Duodenal mucosa (tissue), 2 donors: Measurements from ENCODE around the gene CABS1.

ENCODE experiments used
- H3K27ac ChIP-seq: one replicate; pipeline ENCODE4 v1.7.0; 2013; ENCODE audit warnings: low read depth, low read length
- H3K27me3 ChIP-seq, 2 donors: one replicate each; pipeline ENCODE4 v1.7.0; 2013; ENCODE audit warnings: low read length in 2 of 2, control low read depth in 1 of 2; ENCODE audit not compliant: insufficient read depth in 2 of 2, control insufficient read depth in 1 of 2
- H3K36me3 ChIP-seq, 2 donors: one replicate each; pipeline ENCODE4 v1.7.0; 2013; ENCODE audit warnings: low read length in 2 of 2, control low read depth in 1 of 2; ENCODE audit not compliant: insufficient read depth in 2 of 2, control insufficient read depth in 1 of 2
- H3K4me1 ChIP-seq, 2 donors: one replicate each; pipeline ENCODE4 v1.7.0; 2013; ENCODE audit warnings: low read length in 2 of 2, control low read depth in 1 of 2; ENCODE audit not compliant: insufficient read depth in 2 of 2, control insufficient read depth in 1 of 2
- H3K4me3 ChIP-seq, 2 donors: one replicate each; pipeline ENCODE4 v1.7.0; 2013; ENCODE audit warnings: low read length in 2 of 2, low read depth in 1 of 2
- H3K9ac ChIP-seq, 2 donors: one replicate each; pipeline ENCODE4 v1.7.0; 2013; ENCODE audit warnings: low read length in 2 of 2, low read depth in 1 of 2
- H3K9me3 ChIP-seq, 2 donors: one replicate each; pipeline ENCODE4 v1.7.0; 2013; ENCODE audit warnings: low read length in 2 of 2, control low read depth in 1 of 2; ENCODE audit not compliant: control insufficient read depth in 1 of 2

CABS1 gene

DNA sequence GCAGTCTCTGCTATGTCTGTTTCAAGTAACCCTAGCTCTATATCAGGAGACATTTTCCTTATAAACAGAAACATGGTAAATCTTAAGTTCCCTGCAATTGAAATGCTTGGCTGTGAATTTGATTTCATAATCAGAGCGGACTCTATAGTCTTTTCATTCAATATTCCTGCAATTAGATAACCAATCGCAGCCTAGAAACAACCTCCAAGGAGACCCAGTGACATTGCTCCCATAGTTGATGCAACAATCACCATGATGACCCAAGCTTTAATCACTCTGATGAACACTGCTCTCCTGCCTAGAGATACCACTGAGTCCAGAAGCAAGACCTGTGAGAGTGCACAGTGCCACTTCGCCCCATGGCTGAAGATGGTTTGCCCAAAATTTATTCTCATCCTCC is at the start of gene CABS1:
Gene CABS1 (plus strand): TSS at position 301 of the 400 bp plus-strand sequence. CDS start 59 bp downstream, at position 360.
- Histone ChIP-seq H3K27ac (no peak within 1 kb of the TSS), H3K4me1 (no peaks in the 10 kb centered on the region), H3K9ac (no peak within 1 kb of the TSS), H3K36me3 (no peaks in the 10 kb centered on the region), H3K9me3 (no peaks in the 10 kb centered on the region), H3K4me3 (no peak within 1 kb of the TSS), H3K27me3 (no peaks in the 10 kb centered on the region)

DNA sequence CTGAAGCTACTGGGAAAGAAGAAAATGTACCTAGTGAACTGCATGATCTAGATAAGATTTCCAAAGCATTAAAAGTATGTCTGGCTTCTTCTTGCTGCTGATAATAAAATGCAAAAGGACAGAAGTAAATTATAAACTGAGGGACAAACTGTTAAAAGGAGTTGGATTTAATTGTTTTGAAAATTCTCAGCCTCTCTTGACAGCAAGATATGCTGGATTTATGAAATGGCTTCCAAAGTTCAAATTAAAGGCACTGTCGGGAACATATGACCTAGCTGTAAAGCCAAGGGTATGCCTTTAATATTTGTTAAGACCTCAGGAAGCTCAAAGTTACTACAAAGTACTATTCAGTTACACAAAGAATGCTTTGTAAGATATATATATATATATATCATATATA is 46.1 kb upstream of the CABS1 start:
- H3K9me3 ChIP-seq, result no peaks in the 10 kb centered on the region
- no peaks in the 10 kb centered on the region for H3K27me3 ChIP-seq
- H3K4me3 ChIP-seq, result no peak overlapping the region
- no peaks in the 10 kb centered on the region for H3K4me1 ChIP-seq
- no peak overlapping the region for H3K27ac ChIP-seq
- H3K9ac ChIP-seq, result no peak overlapping the region
- no peaks in the 10 kb centered on the region for H3K36me3 ChIP-seq

DNA sequence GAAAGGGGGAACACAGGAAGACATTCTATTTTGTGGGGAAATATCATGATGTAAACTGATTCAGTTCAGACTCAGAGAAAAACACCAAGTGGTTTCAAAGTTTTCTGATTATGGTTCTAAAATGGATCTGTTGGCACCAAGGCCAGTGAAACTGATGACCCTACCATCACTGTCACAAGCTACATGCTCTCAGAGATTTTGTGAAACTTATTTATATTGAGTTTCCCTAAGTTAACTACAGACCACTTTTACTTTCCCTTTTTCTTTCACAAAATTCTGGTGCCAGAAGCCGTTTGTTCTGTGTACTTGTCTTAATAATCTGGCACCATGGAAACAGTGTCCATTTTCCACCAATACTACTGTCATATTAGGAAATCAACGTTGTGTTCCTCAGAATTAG is 43.4 kb upstream of the CABS1 start:
- Histone ChIP-seq H3K4me3 (no peak overlapping the region), H3K36me3 (no peaks in the 10 kb centered on the region), H3K27ac (no peak overlapping the region), H3K9me3 (no peaks in the 10 kb centered on the region), H3K27me3 (no peaks in the 10 kb centered on the region), H3K9ac (no peak overlapping the region), H3K4me1 (no peaks in the 10 kb centered on the region)

GRCh38 chr4:70297576-70297975 is 37.2 kb upstream of the CABS1 start:
- Histone ChIP-seq H3K9me3 (no peaks in the 10 kb centered on the region), H3K4me1 (no peaks in the 10 kb centered on the region), H3K27me3 (no peaks in the 10 kb centered on the region), H3K9ac (no peak overlapping the region), H3K27ac (no peak overlapping the region), H3K4me3 (no peak overlapping the region), H3K36me3 (no peaks in the 10 kb centered on the region)

DNA sequence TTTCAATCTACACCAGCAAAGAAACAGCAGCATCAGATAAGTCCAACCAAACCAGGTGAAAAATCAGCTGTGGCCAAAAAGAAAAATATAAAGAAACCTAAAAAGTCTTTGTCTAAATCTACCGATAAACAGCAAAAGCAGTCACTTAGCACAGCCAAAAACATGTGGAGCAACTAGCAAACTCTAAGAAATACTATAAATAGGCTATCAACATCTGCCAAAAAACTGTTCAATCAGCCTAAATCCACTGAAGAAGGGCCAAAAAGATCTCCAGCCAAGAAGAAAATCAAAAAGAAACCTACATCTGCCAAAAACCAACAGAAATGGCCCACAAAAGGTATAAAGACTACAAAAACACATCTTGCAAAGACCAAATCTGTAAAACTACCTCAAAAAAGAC is 36.7 kb upstream of the CABS1 start:
- Histone ChIP-seq H3K27ac (no peak overlapping the region), H3K4me1 (no peaks in the 10 kb centered on the region), H3K36me3 (no peaks in the 10 kb centered on the region), H3K9ac (no peak overlapping the region), H3K27me3 (no peaks in the 10 kb centered on the region), H3K4me3 (no peak overlapping the region), H3K9me3 (no peaks in the 10 kb centered on the region)

DNA sequence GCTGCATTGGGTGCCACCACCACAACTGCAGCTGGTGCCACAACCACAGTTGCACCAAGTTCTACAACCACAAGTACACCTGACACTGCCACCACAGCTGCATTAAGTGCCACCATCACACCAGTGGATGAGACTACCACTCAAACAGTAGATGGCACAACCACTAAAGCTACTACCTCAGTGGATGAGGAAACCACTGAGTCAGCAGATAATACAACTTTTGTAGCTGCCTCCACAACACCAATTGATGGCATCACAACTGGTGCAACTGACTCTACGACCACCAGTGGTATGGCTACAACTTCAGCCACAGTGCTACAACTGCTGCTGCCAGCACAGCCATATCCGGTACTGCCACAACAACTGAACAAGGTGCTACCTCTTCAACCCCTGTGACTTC is 35.1 kb upstream of the CABS1 start:
- H3K9me3 ChIP-seq, result no peaks in the 10 kb centered on the region
- H3K27ac ChIP-seq, result no peak overlapping the region
- no peak overlapping the region for H3K4me3 ChIP-seq
- no peak overlapping the region for H3K9ac ChIP-seq
- no peaks in the 10 kb centered on the region for H3K36me3 ChIP-seq
- H3K27me3 ChIP-seq, result no peaks in the 10 kb centered on the region
- H3K4me1 ChIP-seq, result peaks cover 0 to 11% of the 10 kb centered on the region in 2 donors

DNA sequence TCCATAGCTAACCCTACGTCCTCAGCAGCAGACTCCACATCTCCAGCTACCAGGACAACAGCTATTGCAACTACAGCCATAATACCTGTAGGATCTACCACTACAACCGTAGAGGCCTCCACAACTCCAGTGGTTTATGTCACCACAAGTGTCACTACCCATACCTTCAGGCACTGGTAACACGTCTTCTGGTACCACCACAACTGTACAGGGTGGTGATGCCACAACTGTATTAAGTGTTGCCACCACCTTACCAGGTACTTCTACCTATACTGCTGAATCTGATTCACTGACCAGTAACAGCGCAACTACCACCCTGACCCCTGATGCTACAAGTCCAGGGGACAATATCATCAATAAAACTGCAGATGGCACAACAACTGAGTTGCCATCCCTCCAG is 34.6 kb upstream of the CABS1 start:
- no peaks in the 10 kb centered on the region for H3K27me3 ChIP-seq
- H3K36me3 ChIP-seq, result no peaks in the 10 kb centered on the region
- no peak overlapping the region for H3K4me3 ChIP-seq
- H3K4me1 ChIP-seq, result peaks cover 0 to 12% of the 10 kb centered on the region in 2 donors
- H3K9ac ChIP-seq, result no peak overlapping the region
- H3K27ac ChIP-seq, result no peak overlapping the region
- H3K9me3 ChIP-seq, result no peaks in the 10 kb centered on the region

DNA sequence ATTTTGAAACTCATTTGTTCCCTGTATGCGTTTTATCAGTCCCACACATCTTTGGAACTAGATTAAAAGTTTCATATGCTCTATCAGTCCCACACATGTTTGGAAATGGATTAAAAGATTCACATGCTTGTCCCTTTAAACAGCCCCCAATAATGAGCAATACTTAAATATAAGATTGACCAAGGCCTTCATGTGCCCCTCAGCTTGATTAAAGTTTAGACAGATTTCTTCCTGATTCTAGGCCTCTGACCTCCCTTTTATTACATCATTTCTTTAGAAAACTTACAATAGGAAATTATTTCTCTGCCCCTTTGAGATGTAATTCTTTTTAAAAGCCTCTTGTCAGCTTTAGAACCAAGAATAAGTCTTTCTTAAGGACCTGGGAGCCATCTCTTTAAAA is 31.7 kb upstream of the CABS1 start:
- H3K4me1 ChIP-seq, result peaks cover 0 to 15% of the 10 kb centered on the region in 2 donors
- no peak overlapping the region for H3K9ac ChIP-seq
- H3K9me3 ChIP-seq, result no peaks in the 10 kb centered on the region
- no peak overlapping the region for H3K4me3 ChIP-seq
- no peaks in the 10 kb centered on the region for H3K36me3 ChIP-seq
- no peak overlapping the region for H3K27ac ChIP-seq
- no peaks in the 10 kb centered on the region for H3K27me3 ChIP-seq

DNA sequence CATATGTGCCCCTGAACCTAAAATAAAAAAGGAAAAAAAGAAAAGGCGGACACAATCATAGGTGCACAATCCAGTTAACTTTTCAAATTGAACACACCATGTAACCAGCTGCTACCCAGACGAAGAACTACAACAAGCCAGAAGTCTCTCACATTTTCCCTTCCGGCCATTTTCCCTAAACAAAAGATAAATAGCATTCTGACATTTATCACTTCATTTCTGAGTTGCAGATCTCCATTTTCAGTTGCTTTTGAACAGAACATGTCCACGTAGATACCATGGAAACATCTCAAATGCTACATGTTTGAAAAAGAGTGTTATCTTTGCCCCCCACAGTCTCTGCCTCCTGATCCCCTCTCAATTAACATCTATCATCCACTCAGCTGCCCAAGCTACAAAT is 29.2 kb upstream of the CABS1 start:
- no peak overlapping the region for H3K4me3 ChIP-seq
- H3K27me3 ChIP-seq, result no peaks in the 10 kb centered on the region
- H3K9ac ChIP-seq, result no peak overlapping the region
- peaks cover 0 to 15% of the 10 kb centered on the region in 2 donors for H3K4me1 ChIP-seq
- no peaks in the 10 kb centered on the region for H3K36me3 ChIP-seq
- no peaks in the 10 kb centered on the region for H3K9me3 ChIP-seq
- H3K27ac ChIP-seq, result no peak overlapping the region

DNA sequence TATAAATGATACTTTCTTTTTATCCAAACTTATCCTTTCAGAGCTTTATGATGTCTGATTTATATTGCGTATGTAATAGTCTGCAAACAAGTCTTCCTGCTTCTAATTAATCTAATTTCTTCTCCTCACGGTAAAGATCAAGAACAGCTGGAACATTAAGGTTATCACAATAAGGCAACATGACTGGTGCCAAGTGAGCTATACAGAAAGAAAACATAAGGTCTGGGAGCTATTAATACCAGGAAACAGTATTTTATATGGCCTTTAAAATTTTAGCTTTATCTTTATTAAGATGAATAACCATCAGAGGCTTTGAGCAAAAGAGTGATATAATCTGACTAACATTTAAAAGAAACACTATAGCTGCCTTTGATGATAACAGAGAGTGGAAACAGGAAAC is 28.7 kb upstream of the CABS1 start:
- H3K27me3 ChIP-seq, result no peaks in the 10 kb centered on the region
- no peak overlapping the region for H3K9ac ChIP-seq
- no peak overlapping the region for H3K4me3 ChIP-seq
- no peak overlapping the region for H3K27ac ChIP-seq
- H3K4me1 ChIP-seq, result peaks cover 0 to 15% of the 10 kb centered on the region in 2 donors
- no peaks in the 10 kb centered on the region for H3K36me3 ChIP-seq
- H3K9me3 ChIP-seq, result no peaks in the 10 kb centered on the region

DNA sequence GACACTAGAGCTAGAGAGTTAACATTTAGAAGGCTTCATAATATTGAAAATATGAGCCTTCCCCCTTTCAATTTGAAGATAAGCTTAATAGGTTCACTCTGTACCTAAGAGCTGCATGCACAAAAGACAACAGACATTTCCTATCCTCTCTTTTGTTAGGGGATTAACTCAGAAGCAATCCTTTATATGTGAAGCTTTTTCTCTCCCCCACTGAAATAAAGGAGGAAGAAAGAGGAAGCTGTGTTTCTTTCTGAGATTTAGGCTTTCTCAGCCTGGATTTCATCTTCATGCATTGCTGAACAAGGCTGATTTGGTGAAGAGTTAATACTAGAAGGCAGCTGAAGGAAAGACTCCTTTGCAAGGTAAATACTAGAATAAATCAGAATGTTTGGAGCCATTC is 21.0 kb upstream of the CABS1 start:
- Histone ChIP-seq H3K9me3 (no peaks in the 10 kb centered on the region), H3K9ac (no peak overlapping the region), H3K4me3 (no peak overlapping the region), H3K27me3 (no peaks in the 10 kb centered on the region), H3K27ac (no peak overlapping the region), H3K4me1 (no peaks in the 10 kb centered on the region), H3K36me3 (no peaks in the 10 kb centered on the region)
